Uterus (tissue), 2 donors: ENCODE measurements around the gene SHROOM1.

Experiments used
- CTCF ChIP-seq, 4 experiments: fragments of 200-600 bp in 2 of 4; fragments of 450-650 bp in 2 of 4; sonication (generic) in 2 of 4; IDR thresholded peaks; one replicate each; pipeline ENCODE4 v1.5.1; 2016 to 2019; ENCODE audit warnings: antibody characterized with exemption in 4 of 4, mild to moderate bottlenecking in 2 of 4, moderate library complexity in 1 of 4
- POLR2A ChIP-seq, 2 donors: fragments of 450-650 bp; IDR thresholded peaks; one replicate each; pipeline ENCODE4 v1.6.1; 2016; ENCODE audit warnings: antibody characterized with exemption in 2 of 2, mild to moderate bottlenecking in 1 of 2, moderate library complexity in 1 of 2

GRCh38 chr5:132788990-132789886 lies 41.2 kb downstream of the SHROOM1 start:
- TF ChIP-seq CTCF (IDR thresholded peaks at IDR 0.05): no peak
- TF ChIP-seq POLR2A (IDR thresholded peaks at IDR 0.05): no peak
